GM21737 (cell line): ENCODE results near the gene TTLL8.

Source experiments
- ATAC-seq: cut with Tn5 transposase; IDR thresholded peaks from one replicate; pipeline ENCODE4 v1.9.1; 2021; ENCODE audit warnings: mild to moderate bottlenecking, moderate library complexity; ENCODE audit not compliant: unreplicated experiment

The TTLL8 gene

DNA sequence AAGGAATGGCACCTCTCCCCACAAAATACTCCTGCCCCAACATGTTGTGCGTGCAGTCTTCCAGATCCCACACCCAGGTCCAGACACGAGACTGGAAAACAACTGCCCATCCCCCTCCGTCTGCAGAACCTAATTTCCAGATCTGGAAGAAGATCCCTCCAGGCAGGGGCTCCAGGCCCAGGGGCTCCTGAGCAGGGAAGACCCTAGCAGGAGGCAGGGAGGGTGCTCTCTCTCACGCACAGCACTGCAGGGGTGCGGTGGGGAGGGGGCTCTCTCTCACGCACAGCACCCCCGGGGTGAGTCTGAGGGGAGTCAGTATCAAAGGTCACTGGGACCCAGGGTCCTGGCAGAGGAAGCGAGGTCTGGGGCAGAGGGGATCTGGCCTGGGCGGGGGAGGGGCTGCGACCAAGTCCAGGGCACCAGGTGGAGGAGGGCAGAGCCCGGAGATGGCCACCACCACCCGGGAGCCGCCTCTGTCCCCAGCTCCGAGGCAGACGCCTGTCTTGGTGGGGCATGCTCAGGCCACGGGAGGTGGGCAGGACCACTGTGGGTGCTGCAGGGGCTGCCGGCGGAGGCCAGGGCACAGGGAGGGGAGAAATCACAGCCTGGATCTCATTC is 25.5 kb upstream of the TTLL8 start:
- ATAC-seq, result no peak

DNA sequence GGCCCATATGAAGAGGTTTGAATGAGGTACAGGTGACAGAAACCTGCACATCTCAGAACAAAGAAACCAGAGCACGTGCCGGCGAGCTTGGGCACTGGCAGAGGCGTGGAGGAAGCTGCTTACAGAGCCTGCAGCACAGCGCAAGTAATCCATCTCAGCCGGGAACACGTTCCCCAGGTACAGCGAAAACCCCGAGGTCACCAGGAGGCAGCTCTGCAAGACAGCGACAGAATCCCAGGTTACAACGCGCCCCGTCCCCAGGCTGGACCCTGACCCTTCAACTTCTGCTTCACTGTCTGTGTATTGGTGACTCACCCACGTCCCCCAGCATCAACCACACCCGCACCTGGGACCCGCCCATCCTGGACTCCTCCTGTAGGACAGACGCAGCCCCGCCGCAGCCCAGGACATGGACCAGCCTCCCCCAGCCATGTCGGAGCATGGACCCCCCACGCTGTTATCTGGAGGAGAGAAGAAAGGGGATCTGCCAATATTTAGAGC is 24.9 kb upstream of the TTLL8 start:
- no peak for ATAC-seq

DNA sequence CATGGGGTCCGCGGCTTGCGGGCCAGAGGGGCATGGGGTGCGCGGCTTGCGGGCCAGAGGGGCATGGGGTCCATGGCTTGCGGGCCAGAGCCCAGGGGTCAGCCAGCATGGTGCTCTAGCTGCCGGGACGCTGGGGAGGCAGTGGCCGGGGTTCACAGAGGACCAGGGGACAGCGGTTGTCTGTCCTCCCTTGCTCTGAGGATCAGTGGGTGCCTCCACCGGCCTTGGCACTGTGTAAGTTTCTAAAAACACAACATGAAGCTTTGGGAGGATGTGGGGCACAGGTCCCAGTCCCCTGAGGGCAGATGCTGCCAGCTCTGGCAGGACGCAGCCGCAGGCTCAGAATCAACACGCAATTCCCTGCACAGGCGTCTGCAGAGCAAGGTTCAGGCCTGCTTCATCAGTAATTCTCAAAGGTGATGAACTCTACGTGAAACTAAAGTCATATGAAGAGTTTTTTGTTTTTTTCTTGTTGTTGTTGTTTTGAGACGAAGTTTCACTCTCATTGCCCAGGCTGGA is 24.2 kb upstream of the TTLL8 start:
- ATAC-seq, result no peak

DNA sequence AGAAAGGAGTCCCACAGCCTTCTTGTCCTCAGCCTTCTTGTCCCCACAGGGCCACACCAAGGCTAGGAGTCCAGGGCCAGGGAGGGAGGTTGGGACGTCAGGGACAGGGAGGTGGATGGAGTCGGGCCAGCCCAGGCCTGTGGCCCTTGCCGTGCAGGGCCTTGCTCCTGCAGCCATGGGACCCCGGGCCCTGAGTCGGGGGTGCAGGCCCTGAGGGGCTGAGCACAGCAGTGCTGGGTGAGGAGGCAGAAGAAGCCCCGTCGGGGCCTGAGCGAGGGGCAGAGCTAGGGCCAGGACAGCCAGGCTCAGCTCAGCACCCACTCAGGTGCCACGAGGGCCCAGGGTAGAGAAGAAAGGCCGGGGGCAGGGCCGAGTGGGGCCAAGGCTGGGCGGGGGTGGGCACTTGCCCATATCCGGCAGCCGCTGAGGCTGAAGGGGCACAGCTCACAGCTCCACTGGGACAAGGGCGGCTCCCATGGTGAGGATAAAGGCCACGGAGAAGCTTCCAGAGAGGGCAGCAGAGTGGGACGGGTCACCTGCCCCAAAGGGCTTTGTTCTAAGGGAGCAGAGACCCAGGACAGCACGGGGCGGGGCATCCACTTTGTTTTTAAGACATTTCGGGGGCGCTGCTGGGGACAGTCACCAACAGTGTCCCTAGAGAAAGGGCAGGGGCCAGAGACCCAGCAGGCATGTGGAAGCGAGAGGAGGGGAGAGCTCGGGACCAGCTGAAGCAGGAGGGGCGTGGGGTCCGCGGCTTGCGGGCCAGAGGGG is 23.5 kb upstream of the TTLL8 start:
- ATAC-seq, result no peak

DNA sequence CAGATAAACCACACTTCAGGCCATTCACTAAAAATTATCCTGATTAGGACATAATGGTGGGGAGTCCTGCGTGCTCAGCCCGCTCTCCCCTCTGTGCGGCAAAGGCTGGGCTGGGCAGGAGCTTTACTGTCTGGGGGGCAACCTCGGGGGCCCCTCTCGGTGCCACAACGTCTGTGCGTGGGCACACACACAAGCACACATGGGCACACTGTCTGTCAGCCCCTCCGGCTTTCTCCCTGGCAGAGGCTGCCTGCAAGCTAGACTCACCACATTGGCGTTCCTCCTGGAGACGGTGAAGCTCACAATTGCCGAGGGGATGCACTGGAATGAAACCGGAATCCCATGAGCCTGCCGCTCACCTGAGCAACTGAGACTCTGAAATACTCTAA is 22.0 kb upstream of the TTLL8 start:
- ATAC-seq, result no peak

DNA sequence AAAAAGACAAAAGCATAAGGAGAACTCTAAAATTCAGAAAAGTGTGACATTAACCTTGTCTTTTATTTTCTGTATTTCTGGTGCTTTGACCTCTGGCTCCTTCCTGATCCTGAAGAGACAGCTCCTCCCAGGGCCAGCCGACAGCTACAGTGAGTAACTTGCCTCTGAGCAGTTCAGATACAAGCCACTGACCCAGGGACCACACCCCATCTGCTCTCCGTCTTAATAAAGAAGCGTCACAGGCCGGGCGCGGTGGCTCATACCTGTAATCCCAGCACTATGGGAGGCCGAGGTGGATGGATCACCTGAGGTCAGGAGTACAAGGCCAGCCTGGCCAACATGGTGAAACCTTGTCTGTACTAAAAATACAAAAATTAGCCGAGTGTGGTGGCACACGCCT is 20.7 kb upstream of the TTLL8 start:
- ATAC-seq, result no peak

DNA sequence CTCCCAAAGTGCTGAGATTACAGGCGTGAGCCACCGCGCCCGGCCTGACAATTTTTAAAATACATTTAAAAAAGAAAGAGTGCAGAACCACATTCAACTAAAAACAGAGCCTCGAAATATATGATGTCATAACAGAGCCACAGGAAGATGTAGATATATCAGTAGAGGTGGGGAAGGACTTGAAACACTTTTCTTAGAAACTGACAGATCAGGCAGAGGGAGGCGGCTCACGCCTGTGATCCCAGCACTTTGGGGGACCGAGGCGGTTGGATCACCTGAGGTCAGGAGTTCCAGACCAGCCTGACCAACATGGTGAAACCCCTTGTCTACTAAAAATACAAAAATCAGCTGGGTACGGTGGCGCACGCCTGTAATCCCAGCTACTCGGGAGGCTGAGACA is 20.1 kb upstream of the TTLL8 start:
- ATAC-seq, result no peak

DNA sequence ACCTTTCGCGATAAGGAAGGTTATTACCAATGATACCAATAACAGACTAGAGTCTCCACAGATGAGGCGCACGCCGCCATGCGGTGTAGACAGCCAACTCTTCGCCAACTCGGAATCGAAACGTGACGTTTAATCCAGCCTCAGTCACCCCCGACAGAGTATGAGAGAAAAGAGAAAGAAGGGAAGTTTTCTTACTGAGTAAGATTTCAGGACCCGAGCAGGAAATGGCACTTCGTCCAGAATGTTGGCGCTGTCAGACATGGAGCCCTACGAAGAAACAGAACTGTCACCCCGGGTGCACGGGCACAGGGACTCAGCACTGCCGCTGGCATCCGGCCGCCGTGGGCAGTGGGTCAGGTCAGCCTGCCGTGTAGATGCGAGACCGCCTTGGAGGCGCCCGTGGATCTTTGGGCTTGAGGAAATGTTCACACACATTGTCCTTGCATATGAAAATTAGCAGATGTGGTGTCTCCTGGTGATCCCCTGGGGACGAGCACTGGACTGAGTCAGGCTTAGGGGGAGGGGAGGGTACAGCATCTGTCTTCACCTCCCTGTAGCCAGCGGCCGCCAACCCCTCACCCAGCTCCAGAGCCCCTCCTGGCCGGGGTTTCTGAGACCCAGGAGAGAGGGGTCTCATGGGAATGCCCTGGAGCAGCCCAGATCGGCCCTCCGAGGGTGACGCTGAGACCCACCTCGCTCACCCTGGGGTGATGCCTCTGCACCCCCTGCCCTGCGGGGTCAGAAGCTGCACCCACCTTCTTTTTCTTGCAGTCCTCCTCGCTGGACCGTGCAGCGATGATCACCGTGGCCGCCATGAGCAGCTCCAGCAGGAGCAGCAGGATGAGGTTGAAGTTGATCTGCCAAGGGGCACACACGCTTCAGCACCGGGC is 18.8 kb upstream of the TTLL8 start:
- no peak for ATAC-seq

DNA sequence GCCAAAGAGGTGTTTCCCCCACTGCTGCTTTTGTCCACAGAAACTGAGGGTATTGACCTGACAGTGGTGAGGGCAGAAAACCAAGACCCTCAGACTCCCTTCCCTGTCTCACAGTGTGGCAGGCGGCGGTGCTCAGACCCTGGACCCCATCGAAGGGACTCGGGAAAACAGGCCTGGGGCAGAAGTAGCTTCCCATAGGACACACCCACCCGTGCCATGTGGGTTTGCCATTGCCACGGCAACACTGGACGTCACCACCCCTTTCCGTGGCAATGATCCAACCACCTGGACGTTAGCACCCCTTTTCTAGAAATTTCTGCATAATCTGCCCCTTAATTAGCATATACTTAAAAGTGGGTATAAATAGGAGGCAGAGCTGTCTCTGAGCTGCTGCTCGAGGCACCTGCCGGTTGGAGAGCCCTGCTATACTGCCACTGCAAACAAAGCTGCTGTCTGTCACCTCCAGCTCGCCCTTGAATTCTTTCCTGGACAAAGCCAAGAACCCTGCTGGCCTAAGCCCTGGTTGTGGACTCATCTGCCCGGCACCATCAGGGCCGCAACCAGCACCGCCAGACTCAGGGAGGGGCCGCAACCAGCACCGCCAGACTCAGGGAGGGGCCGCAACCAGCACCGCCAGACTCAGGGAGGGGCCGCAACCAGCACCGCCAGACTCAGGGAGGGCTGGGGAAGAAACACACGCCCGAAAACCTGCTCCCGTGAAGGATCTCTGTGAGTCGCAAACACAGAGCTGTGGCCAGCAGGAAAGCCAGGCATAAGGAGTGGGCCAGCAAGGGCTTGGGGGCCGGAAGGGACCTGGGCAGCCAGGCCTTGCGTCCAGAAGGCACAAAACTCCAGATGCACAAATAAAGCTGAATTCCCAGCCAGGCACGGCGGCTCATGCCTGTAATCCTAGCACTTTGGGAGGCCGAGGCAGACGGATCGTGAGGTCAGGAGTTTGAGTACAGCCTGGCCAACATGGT is 16.7 kb upstream of the TTLL8 start:
- ATAC-seq, result no peak

DNA sequence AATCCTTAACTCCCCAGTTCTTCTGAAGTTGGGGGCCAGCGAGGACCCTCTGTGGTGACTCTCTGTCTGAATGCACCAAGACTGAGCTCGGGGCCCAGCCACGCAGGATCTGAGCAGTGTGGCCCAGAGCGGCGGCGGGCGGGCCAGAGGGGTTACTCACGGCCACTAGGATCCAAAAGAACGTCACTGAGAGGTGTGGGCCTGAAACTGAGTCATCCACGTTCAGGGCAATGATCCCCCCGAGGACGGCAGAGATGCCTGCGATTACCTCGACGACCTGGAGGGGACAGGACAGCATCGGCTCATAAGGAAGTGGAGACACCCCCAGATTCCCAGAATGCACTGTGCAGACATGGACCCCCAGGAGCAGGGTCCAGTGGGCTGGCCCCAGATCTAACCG is 16.0 kb upstream of the TTLL8 start:
- no peak for ATAC-seq

DNA sequence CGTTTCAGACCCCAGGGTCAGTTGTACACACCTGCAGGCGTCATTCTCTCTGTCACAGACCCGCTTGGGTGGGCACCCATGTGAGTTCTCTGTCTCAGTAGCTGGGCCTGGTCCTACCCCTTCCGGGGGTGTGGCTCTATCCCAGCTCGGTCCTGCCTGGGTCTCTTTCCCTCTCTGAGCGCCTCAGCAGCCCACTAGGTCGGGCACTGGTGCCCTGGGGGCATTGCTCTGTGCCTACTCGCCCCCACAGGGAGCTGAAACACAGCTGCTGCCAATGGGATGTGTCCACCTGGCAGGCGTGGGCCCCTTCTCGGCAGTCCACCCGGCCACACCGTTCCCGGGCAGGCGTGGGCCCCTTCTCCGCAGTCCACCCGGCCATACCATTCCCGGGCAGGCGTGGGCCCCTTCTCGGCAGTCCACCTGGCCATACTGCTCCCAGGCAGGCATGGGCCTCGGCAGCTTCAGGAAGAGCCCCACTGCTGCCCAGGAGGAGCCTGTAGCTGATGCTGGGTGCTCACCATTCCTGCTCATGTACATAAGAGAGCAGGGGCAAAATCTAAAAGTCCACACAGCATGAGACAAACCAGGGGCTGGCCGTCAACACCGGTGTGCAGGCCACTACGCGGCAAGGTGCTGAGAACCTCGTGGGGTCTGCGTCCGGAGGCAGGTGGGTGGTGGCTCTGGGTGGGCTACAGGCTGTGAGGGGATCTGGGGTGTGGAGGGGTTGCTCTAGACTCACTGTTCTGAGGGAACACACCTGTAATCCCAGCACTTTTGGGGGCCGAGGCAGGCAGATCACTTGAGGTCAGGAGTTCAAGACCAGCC is 14.8 kb upstream of the TTLL8 start:
- ATAC-seq, result no peak

DNA sequence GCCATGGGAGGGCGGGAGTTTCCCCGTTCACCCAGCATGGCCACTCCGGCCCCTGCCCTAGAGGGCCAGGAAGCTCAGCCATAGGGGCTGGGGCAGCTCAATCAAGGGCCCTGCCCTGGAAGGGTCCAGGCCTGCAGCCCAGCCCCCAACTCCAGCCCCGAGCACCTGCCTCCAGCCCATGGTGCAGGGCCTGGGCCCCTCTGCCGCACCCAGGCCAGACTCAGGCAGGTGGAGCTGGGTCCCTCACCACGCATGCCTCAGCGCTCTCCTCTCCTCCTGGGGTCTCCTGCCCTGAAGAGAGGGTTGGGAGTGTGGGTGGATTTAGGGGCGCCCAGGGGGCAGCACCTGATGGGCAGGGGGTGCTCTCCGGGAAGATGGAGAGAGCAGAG is 14.1 kb upstream of the TTLL8 start:
- ATAC-seq, result no peak

DNA sequence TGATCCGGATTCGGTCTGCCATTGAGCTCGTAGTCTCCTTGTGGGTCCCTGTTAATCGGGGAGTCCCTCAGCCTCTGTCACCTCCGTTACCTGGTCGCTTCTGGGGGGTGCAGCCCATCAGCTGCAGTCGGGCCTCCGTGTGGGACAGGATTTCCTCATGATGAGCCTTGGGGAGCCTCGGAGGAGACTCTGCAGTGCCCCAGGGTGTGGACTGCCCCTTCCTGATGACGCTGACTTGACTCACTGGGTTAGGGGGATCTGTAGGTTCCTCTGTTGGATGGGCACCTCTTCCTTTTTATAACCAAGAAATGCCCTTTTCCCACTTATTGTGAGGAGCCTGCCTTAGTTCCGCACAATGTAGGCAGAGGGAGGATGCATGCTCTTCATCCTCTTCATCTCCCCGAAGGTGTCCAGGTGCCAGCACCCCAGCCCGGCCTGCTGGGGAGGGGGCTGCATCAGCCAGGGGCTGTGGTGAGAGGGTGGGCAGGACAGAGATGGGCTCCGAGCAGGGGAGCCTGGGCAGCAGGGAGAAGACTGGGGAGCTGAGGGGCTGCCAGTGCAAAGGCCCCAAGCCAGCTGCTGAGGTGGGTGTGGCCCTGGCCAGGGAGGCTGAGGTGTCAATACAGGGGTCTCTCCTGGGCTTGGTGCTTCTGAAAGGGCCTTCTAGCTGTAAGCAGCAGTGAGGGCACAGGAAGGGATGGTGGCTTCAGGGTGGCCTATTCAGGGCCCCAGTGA is 13.5 kb upstream of the TTLL8 start:
- ATAC-seq, result no peak

DNA sequence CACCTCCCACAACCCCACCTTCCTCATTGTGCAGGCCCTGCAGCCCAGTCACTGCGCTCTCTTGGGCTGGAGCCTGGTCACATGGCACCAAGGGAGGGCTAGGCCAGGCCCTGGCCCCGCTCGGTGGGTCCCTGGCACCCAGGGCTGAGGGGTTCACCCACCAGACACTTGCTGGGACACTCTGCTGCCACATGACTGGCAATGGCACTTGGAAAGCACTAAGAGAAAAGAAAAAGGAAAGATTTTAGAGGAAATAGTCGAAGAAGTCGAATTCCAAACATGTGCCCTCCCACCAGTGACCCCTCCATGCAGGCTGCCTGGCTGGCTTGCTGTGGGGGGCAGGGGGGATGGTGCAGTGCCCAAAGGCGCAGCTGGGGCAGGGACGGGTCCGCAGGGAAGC is 12.3 kb upstream of the TTLL8 start:
- no peak for ATAC-seq

DNA sequence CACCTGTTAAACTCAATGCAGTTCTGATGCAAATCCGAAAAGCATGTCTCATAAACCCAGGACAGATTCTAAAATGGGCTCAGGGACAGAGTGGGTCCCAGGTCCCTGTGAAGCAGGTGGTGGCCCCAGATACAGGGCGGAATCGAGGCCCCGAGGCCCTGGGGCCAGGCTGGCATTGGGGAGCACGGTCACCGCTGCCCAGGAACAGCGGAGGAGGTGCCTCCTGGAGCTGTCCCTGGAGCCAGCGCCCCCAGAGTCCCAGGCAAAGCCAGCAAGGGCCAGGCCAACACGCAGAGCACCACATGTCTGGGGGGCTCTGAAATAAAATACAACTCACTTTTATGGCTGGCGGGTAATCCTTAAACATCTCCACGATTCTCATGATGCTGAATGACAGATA is 10.0 kb upstream of the TTLL8 start:
- no peak for ATAC-seq

DNA sequence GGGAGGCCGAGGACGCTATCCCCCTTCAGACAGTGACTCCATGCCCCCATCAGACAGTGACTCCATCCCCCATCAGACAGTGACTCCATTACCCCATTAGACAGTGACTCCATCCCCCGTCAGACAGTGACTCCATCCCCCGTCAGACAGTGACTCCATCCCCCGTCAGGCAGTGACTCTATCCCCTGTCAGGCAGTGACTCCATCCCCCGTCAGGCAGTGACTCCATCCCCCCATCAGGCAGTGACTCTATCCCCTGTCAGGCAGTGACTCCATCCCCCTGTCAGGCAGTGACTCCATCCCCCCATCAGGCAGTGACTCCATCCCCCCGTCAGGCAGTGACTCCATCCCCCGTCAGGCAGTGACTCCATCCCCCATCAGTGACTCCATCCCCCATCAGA is 9.1 kb upstream of the TTLL8 start:
- ATAC-seq, result no peak

DNA sequence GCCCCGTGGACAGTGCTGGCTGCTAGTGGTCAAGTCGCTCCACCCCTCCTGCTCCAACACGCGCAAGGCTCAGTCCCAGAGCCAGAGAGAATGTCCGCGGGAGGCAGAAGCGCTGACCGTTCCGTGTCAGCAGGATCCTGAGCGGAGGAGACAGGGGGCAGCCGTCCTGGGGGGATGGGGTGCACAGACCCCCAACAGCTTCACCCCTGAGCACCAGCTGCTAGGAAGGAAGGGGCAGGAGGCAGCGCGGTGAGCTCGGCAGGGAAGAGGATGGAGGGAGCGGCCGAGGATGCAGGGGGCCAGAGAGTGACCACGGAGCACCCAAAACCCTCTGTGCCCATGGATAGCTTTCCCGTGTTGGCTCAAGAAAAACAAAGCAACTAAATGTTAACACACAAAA is 6.4 kb upstream of the TTLL8 start:
- ATAC-seq, result no peak

DNA sequence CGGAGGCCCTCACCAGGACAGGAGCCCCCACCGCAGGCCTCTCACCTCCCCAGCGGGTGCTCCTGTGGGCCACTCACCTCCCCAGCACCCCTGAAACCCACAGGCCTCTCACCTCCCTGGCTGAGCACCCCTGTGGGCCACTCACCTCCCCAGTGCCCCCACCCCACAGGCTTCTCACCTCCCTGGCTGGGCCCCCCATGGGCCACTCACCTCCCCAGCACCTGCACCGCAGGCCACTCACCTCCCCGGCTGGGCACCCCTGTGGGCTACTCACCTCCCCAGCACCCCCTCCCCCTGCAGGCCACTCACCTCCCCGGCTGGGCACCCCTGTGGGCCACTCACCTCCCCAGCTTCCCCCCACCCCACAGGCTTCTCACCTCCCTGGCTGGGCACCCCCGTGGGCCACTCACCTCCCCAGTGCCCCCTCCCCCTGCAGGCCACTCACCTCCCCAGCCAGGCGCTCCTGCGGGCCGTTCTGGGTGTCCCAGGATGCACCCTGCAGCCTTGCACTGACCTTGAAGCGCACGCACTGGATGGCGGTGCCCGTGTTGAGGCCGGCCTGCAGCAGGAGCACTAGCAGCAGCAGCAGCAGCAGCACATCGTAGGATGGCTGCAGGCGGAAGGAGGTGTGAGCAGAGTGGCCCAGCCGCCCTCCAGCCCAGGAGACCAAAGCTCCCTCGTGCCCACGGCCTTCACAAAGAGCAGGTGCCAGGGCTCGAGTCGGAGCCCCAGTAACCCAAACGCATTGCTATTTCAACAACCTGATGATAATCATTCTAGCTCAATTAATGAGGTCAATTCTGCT is 5.7 kb upstream of the TTLL8 start:
- ATAC-seq, result no peak
